HG02870 (cell line): Measurements from ENCODE around the gene COL23A1.

ENCODE experiments used
- ATAC-seq: cut with Tn5 transposase; IDR thresholded peaks from one replicate; pipeline ENCODE4 v1.9.1; 2021; ENCODE audit warnings: mild to moderate bottlenecking, moderate library complexity; ENCODE audit not compliant: unreplicated experiment

Gene COL23A1

GRCh38 chr5:178368716-178369300, 221.4 kb downstream of the COL23A1 start:
- ATAC-seq, result no peak

GRCh38 chr5:178368274-178368673, 221.9 kb downstream of the COL23A1 start:
- no peak for ATAC-seq

GRCh38 chr5:178367736-178368120, 222.5 kb downstream of the COL23A1 start:
- ATAC-seq, result no peak

- no peak for ATAC-seq
Observed at GRCh38 chr5:178366998-178367735, 223.0 kb downstream of the COL23A1 start.

- ATAC-seq, result no peak
Observed at GRCh38 chr5:178365501-178366440, 224.4 kb downstream of the COL23A1 start.

- no peak for ATAC-seq
Observed at GRCh38 chr5:178364326-178364675, 225.9 kb downstream of the COL23A1 start.

- no peak for ATAC-seq
Observed at GRCh38 chr5:178363501-178364325, 226.5 kb downstream of the COL23A1 start.

GRCh38 chr5:178361657-178362445, 228.3 kb downstream of the COL23A1 start:
- no peak for ATAC-seq

GRCh38 chr5:178360926-178361235, 229.3 kb downstream of the COL23A1 start:
- ATAC-seq, result no peak

GRCh38 chr5:178360222-178360925, 229.8 kb downstream of the COL23A1 start:
- no peak for ATAC-seq

GRCh38 chr5:178359738-178360137, 230.5 kb downstream of the COL23A1 start:
- no peak for ATAC-seq

GRCh38 chr5:178357678-178358077, 232.5 kb downstream of the COL23A1 start:
- ATAC-seq, result no peak

GRCh38 chr5:178357121-178357521, 233.1 kb downstream of the COL23A1 start:
- ATAC-seq, result no peak

- ATAC-seq, result no peak
Observed at GRCh38 chr5:178356431-178356872, 233.7 kb downstream of the COL23A1 start.

GRCh38 chr5:178355671-178356070, 234.5 kb downstream of the COL23A1 start:
- no peak for ATAC-seq

- no peak for ATAC-seq
Observed at GRCh38 chr5:178353461-178353860, 236.7 kb downstream of the COL23A1 start.

- ATAC-seq, result no peak
Observed at GRCh38 chr5:178352035-178352349, 238.2 kb downstream of the COL23A1 start.

GRCh38 chr5:178351221-178352034, 238.8 kb downstream of the COL23A1 start:
- ATAC-seq, result no peak
